Measurements from ENCODE around the gene TNN.

TNN gene

GRCh38 chr1:175178056-175178455, 110.4 kb downstream of the TNN start:
- DNase-seq, result no peak

DNA sequence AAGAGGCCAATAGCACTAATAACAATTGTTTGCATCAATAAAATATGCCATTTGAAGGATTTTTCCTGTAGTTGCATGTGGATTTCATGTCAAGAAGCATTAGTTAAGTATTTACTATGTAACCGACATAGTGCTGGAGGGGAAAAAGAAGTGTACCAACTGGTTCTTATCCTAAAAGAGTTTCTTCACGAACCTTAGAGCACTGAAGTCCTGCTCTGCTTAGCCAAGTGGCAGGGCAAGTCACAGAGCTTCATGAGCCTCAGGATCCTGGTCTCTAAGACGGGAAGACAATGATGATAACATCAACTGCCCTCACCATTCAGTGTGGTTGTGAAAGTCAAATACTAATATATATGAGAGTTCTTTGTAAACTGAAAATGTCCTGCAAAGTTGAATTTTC, 110.8 kb downstream of the TNN start:
- no peak for DNase-seq

GRCh38 chr1:175179837-175180590, 112.4 kb downstream of the TNN start:
- DNase-seq, result no peak

GRCh38 chr1:175182201-175182746, 114.6 kb downstream of the TNN start:
- no peak for DNase-seq

GRCh38 chr1:175183586-175183985, 116.0 kb downstream of the TNN start:
- no peak for DNase-seq

DNA sequence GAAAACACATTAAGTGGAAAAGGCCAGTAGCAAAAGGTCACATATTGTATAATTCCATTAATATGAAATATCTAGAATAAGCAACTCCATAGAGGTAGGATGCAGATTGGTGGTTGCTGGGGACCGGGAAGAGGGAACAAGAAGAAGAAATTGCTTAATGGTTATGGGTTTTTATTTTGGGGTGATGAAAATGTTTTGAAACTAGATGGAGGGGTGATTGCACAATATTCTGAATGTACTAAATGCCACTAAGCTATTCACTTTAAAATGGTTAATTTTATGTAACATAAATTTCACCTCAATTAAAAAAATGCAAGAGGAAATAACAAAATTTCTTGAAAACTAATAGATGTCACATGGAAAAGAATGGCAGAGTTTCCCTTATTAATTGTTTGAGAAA, 118.3 kb downstream of the TNN start:
- DNase-seq, result no peak

DNA sequence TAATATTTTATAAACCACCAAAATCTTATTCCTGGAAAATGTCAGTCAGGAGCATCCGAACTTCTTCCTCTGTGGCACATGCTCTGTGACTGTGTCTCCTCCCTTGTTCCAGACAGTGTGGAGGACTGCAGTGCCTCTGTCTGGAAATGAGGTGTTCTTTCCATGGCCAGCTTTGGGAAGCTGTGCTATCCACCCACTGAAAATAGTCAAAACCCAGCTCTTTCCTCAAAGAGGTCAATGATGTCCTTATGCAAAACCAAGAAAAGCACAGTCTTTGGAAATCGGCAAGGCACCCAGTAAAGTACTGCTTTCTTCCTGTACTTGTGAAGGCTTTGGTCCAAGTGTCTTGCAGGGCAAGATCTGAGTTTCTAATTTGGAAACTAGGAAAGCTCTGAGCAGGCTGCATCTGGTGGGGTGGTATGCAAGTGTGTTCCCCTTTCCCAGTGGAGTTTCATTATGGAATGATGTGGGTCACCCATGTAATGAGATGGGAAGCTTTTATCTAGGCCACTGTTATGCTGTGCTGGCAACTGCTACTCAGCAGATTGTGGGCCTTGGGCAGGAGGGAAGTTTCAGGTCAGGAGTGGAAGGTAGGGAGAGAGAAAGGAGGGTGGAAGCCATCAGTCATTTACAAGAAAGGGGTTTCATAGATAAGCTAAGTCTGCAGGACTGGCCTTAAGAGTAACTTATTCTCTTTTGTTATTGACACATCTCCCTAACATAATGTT, 119.0 kb downstream of the TNN start:
- no peak for DNase-seq

- DNase-seq, result peak; percentile 2
These were observed 121.3 kb downstream of the TNN start for GRCh38 chr1:175188936-175189335.

DNA sequence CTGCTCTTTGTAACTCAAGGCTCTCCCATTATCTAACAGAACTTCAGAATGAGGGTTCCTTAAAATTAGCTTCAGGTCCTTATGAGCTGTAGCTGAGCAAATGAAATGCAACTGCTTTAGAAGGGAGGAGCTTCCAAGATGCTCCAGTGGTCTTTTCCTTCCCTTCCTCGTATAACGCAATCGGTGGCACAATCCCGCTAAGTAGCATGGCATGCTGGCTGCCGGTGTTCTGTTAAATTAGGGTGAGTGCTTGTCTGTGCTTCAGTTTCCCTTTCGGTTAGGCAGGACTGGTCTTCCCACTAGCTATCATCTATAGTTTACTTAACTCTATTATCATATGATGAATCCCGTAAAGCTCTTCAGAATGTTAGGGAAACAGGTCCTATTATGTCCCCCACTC, 124.0 kb downstream of the TNN start:
- no peak for DNase-seq

DNA sequence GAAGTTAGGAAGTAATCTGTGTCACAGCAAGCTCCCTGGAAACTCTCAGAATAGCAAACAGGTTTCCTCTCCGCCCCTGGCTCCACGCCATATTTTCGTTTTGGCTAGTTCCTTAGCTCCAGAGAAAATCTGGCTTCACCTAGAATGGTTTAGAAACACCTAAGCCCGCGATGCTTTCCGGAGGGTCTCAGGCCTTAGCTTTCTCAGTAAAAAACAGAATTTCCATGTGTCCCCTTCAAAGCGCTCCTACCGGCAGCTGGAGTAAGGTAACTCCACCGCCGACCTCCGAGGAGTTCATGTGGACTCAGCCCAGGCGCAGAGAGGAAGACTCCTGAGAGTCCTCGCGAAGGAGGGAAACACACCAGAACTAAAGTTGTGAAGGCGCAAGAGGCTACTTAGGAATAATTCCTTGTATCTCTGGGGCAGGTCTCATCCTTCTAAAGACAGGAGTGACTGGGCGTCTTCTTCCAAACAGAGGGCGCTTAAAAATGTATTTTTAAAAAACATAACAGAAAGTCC, 124.5 kb downstream of the TNN start:
- DNase-seq, result peak; percentile 5

GRCh38 chr1:175192630-175193526, 125.2 kb downstream of the TNN start, which contains the start of gene KIAA0040:
KIAA0040 (minus strand) TSS chr1:175192776; CDS start chr1:175161013, 31,763 bp downstream.
- DNase-seq, result peak; percentile 63

DNA sequence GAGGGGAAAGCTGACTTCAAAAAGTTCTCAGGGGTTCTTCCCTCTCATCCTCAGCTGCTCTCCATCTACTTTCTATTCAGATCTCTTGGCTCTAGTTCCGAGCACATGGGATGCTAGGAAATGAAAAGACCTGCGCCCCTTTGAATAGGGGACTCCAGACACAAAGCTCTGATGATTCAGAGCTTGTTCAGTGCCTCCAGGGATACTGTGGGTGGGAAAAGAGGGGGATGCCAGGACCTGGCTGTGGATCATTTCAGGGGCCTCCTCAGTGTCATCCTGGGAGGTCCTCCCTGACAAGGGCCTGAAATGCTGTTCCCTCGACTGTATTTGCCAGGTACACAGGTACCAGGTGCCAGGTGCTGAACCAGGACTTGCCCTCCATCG, 125.9 kb downstream of the TNN start:
- DNase-seq, result no peak

DNA sequence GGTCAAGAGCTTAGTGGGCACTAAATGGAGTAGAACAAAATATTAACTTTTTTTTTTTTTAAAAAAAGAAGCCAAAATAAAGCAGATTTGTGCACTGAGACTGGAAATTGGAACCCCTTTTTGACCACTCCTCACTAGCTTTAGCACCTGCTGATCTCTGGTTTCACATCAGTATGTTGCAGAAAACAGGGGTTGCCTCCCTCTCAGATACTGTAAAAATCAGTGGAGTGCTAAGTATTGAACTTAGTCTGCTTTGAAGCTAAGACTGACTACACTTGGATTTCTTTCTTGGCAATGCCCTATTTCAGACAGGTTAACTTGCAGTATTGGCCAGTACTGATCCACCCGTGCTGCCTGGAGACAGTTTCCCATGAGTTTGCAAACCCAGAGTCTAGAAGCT, 127.6 kb downstream of the TNN start:
- no peak for DNase-seq

DNA sequence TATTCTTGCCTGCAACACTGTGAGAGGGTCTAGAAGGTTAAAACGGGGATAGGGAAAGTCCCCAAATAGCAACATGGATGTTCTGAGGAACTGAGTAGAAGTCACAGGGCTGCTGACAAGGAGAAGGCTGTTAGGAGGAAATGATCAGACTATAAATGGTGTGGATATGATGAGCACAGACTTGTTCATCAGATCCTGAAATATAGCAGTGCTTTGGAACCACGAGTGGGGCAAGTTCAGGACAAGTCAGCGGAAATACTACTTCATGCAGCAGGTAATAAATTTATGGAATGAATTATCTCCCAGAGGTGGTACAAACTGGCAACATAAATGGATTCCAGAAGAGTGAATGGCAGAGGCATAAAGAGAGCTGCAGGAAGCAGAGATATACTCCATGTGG, 128.2 kb downstream of the TNN start:
- no peak for DNase-seq

DNA sequence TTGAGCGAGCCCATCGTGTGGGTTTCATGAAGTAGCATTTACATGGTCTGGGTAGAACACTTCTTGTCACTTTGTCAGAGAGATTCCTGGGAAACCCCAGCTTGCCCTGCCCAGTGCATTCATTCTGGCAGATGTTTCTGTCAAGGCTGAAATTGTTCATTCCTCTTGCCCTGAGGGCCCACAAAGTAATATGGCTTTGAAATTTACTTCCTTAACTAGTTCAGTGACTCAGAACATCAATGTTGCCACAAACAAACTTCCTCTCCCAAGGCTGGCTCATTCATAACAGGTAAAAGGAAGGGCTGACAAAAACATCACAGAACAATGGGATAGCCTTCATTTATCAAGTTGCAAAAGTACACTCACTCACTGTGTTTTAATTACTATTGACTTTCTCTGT, 129.9 kb downstream of the TNN start:
- no peak for DNase-seq

Data from effector CD8-positive, alpha-beta T cell (primary cell).